HG03060 (cell line): ENCODE results near the gene SEZ6.

Source experiments
- ATAC-seq: cut with Tn5 transposase; IDR thresholded peaks from one replicate; pipeline ENCODE4 v1.9.1; 2021; ENCODE audit warnings: low read depth, moderate number of reproducible peaks; ENCODE audit not compliant: unreplicated experiment

The SEZ6 gene

GRCh38 chr17:28908640-28909167 is 97.1 kb downstream of the SEZ6 start:
- ATAC-seq: no peak

- no peak for ATAC-seq
Observed at GRCh38 chr17:28907709-28908475, 97.9 kb downstream of the SEZ6 start.

DNA sequence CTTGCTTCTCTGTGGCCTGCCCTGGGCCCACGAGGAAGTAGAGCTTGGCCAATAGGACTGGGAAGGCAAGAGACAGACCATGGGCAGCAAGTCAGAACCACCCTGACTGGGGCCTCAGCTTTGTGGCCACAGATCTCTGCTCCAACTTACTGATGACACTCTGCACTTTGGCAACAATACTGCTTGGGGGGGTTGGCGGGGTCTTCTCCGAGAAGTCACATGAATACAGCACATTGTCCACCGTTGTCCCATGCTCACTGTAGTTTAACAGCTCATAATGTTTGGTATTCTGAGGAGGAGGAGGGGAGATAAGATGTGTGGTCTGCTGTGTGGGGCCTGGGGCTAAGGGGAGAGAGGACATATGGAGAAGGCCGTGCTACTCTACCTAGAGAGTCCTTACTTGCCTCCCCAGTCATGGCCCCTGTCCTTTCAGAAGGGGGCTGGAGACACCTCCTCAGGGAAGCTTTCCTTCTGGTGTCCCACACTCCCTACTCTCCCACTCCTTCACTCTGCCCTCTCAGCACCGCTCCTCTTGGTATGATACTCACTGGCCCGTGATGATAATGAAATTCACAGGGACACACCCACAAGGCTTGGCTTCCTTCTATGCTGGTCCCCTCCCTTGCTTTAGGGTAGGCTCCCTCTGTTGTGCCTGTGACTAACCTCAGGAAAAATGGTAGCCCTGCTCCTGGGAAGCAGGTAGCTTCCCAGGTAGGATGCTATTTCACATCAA is 99.0 kb downstream of the SEZ6 start:
- ATAC-seq: no peak

- no peak for ATAC-seq
Observed at GRCh38 chr17:28906276-28906675, 99.6 kb downstream of the SEZ6 start.
